Activated CD4-positive, CD25-positive, alpha-beta regulatory T cell treated with anti-CD3 and anti-CD28 coated beads, Interleukin-2, amount 50 U/mL, for 24 hours (primary cell): ENCODE measurements around the gene STK24.

Experiments used
- ATAC-seq, 2 donors: fragments of 150-1000 bp; cut with Tn5 transposase; one replicate each; pipeline ENCODE4 v1.10.0; 2021; ENCODE audit warnings: mild to moderate bottlenecking in 1 of 2, moderate library complexity in 1 of 2

The STK24 gene

DNA sequence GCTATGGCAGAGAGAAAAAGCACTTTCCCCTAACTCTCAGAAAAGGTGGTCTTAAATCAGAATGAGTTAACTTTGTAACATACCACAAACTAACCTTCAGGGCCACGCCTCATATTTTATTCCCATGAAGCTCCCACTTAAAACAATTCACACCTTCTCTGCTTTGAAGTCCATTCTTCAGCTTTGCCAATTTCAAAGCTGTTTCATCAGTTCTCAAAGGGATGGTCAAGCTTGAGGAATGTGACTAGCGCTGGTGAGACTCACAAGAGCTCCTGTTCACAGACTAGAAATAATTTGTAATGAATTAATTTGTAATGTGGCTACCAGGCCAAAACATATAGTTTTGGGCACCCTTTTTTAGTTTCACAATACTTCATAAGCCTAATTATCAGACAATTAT, 68.2 kb downstream of the STK24 start:
- ATAC-seq = no peak

DNA sequence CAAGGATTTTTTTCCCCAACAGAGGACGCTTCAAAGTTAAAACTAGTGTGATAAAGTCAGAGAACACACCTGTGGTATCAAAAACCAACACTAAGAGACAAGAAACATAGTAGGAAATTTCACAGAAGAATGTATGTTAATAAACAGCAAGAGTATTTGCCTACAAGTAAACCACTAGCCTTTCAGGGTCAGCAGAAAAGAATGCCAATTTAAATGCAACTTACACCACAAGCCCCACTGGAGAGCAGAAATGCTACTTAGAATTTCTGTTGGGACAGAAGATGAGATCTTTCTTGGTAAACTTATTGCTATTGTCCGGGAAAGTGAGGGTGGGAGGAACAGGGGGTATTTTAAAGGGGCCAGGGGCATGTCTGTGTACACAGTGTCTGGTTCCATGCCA, 68.6 kb downstream of the STK24 start:
- no peak for ATAC-seq

DNA sequence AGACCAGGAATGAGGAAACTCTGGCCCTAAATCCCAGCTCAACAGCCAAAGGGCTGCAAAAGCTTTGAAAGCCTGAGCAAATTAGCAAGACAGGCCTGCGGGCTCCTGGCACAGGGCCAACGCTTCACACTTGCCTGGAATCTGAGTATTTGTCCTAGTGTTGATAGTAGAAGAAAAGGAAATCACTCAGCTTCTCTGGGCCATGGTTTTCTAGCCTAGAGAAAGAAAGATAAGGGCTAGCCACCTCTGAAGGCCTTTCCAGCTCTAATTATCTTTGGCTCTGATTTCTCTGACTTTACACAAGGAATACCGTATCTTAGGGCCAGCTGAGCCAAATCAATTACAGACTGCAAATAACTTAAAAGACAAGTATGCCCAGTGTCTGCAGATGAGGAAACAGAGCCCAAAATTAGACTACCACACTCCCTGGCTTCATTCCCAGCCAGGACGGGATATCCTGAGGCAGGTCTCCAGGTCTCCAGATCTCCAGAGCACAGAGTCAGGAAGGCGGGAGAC, 69.6 kb downstream of the STK24 start:
- no peak for ATAC-seq

DNA sequence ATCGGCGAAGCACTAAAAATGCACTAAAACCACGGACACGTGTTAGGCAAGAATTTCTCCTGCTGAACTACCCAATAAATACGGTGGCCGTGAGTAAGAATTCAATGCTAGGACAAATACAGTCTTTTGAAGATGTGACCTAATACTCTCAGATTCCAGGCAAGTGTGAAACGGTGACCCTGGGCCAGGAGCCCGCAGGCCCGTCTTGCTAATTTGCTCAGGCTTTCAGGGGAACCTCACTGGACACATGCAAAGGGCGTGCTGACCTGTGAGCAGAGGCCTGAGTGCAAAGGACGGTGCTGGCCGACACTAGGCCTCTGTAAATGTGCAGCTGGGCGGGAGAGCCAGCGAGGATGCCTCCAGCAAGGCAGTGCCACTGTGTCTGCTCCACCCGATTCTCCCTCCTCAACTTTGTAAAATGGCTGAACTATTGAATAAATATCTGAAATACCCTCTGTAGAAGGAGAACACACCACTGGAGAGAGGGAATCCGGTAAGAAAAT, 70.1 kb downstream of the STK24 start:
- ATAC-seq = no peak

DNA sequence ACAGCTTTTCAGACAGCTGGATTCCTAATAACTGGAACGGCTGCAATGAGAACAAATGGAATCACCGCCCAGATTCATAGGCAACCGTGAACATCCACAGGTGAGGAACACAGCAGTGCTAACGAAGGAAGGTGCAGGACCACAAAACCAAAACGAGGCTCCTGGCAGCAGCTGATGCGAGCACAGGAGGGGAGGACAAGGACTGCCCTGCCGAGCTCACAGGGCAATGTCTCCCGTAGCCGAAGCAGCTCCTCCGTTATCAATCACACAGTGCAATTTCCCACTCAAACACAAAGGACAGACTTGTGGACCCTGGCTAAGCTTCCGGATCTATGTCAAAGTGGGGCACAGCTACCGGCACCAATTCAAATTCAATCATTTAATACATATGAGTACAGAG, 70.6 kb downstream of the STK24 start:
- no peak for ATAC-seq

DNA sequence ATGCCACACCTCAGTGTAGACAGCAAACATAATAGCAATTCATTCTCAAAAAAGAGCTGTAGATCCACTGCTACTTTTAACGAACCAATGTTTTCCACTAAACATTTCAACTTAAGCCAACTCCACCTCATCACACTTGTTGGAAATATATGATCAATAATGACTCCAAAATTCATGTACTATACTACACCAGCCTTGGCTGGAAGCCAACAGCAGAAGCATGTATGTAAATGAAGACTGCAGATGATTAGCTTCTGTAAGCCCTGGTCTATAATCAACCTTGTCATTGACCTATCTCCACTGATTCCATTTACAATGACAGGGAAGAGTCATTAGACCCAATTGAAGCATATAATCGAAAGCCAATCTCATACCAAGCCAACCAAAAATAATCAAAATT, 71.7 kb downstream of the STK24 start:
- no peak for ATAC-seq

DNA sequence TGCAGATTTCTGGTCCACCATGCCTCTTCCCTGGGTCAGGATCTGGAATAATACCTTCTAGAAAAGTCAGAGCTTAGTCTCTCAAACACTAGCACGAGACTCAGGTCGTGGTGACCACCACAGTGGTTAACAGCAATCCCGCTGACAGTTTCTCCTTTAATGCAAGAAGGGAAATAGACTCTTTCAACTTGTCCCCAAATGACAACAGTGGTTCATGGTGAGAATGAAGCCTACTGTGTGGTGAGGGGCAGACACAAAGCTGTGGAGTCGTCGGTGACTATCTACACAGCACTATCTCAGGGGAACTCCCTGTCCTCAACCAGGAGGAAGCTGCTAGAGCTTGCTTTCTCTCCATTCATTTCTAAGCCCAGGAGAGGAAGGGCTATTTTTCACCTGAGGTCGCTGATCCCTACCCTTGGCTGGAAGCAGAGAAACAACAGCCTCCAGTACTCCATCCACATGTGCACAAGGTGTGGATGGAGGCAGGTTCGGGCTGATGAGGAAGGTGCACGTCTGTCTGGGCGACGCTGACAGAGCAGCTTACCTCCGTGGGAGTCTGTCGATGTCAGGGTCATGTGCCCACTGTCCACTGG, 72.4 kb downstream of the STK24 start:
- ATAC-seq = peak; percentile 42 to 64

DNA sequence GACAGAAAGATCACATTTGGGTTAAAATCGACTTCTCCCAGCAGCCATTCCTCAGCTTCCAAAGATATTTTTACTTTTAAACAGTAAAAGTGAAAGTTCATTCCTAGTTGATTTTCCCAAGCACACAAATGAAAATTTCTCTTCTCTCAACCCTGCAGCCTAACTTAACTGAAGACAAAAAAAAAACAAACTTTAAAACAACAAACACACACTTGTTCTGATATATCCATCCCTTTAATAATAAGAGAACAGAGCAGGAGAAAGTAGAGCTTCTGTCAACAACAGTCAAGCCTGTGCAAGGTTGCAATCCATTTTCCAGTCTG, 72.9 kb downstream of the STK24 start:
- ATAC-seq = no peak

DNA sequence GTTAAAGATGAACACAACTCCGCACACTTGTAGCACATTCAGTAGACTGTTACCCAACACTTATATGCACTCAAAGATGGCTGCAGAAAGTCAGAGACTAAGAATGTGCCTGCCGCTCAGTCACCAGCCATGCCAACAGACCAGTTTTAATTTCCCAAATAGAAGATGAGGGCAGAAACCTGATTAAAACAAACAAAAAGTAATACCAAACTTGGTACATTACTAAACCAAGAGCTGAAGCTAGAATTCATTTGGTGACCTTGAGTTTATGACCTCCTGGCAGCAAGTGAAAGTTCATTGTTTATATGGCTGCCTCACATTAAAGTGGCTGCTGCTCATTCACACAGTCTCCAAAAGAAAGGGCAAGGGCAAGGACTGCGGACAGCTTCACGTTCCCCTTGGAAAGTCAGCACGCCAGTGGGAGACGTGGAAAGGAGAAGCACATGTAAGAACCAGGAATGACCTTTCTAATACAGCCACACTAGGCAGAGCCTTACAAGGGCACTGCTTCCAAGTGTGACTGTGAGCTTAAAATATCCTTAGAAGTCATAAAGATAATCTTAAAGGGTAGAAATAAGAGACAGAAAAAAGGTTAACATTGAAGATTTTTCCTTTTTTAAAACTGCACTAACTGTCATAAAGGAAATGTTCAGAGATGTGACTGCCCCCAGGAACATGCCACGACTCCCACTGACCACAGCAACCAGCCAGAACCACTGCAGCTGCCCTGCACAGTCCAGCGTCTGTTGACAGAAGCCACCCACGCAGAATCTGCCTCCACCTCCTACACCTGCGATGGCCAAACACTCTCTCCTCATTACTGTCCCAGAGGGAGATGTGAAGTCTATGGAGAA, 73.5 kb downstream of the STK24 start:
- ATAC-seq = no peak

DNA sequence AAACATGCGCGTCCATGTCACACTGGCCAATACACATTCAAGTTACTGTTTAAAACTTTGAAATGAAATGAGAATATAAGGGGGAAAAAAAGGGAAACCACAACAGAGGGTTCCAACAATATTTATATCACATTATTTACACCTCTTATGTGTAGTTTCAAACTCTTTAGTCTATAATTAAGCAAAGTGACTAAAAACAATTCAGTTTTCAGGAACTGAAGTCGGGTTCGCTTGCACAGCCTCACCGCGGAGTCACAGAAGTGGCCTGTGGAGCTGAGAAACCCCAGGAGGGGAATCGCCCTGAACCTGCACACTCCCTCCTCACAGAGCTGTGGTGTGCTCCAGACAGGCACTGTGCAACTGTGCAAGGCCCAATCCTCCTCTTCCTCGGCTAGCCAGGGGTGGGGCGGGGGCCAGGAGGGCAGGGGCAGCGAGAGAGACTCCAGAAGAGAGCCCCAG, 75.9 kb downstream of the STK24 start:
- ATAC-seq = no peak

DNA sequence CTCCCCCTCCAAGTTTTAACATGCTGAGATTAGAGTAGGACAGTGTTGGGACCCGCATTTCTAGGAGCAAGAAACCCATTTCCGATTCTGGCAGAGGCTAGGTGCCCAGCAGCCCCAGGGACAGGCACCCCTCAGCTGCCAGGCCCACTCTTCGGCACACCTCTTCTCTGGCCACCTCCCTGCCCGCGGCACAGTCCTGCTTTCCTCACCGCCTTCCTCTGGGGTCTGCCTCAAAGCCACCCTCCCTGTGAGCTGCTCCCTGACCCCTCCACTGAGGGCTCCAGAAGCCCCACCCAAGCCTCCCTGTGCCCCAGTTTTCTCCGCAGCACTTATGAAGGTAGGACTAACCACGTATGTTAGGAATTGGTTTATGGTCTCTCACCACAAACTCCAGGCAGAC, 79.9 kb downstream of the STK24 start:
- ATAC-seq = no peak

DNA sequence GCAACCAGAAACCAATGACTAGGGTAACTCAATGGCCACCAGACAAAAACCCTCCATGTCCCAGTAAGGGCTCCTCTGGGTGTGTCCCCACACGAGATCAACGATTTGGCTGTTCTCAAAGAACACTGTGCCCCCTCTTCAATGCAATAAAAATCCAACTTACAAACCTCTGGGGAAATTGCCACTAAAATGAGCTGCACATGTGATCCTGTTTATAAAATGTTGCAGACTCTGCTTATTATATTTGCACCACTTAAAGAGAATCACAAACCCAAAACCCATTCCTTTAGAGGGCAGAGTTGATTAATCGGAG, 80.5 kb downstream of the STK24 start:
- no peak for ATAC-seq

DNA sequence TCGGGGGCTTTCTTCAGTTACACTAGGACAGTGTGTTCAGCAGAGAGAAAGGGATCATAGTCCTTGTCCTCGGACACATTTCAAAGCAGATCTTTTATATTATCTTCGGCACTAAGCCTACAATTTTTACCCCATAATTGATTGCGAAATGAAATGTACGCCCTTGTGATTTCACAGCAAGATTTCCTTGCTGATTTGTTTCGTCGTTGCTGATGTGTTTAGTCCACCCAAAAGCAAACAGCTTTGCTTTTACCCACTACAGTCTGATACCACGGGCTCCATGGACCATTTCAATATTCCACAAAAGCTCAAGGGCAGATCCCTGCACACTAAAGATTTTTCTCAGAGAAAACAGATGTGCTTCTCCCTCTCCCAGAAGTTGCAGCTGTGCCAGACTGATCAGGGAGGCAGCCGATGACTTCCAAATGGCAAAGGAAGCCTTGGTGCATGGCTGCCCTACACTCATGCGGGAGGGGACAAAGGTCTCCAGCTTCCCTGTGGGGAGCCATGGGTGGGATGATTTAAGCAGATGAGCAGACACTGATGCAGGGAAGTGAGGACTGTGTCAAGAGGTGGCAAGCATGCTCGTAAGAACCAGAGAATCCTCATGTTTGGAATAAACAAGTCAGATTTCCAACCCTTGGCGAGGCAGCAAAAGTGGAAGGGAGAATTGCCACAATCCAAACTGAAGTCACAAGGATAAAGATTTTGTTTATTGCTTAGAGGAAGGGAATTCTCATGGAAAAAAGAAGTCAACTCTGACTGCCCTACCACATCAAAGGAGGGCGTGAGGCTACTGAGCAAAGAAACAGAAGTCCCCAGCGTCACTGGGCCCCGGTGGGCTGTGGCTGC, 81.1 kb downstream of the STK24 start:
- ATAC-seq = no peak

DNA sequence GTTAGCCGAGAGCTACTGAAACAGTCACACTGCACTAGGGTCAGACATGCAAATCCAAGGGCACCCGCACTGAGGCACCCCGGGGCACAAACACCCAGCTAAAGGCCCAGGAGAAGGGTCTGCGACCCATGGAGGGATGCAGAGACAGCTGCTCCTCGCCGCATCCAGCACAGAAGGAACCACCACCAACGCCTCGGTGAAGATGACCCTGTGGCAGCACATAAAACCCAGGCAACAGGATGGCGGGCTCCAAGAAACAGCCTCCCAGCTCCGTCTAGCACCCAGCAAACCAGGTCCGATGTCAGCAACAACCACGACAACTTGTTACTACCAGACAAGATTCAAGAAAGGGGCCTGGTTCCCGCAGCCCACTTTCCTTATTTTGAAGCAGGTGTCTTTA, 82.1 kb downstream of the STK24 start:
- ATAC-seq = no peak

DNA sequence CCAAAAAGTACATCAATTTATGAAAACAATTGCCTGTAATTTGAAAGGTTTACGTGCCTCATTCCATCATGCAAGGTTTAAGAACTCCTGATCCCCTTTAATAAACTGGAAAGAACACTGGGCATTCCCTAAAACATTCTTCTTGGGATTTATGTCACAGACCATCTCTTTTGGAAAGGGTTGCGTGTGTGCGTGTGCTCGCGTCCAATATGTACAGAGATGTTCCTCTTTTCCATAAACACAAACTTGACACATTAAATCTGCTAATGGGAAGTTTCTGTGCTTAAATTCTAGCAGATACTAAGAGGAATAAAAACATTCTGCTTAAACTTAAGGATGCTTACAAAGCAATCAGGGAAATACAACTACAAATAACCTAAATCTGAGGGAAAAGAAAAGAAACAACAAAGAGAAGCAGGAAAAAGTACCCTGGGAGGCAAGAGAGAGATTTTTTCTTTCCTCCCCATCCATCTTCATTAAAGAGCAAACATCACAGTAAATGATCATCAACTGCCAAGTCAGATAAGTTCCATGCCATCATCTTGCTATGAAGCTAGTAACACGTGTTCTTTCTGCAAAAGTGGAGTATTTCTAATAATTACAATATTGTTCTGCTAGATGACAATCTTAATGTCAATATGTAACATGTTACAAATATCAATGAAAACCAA, 83.7 kb downstream of the STK24 start:
- ATAC-seq = no peak

DNA sequence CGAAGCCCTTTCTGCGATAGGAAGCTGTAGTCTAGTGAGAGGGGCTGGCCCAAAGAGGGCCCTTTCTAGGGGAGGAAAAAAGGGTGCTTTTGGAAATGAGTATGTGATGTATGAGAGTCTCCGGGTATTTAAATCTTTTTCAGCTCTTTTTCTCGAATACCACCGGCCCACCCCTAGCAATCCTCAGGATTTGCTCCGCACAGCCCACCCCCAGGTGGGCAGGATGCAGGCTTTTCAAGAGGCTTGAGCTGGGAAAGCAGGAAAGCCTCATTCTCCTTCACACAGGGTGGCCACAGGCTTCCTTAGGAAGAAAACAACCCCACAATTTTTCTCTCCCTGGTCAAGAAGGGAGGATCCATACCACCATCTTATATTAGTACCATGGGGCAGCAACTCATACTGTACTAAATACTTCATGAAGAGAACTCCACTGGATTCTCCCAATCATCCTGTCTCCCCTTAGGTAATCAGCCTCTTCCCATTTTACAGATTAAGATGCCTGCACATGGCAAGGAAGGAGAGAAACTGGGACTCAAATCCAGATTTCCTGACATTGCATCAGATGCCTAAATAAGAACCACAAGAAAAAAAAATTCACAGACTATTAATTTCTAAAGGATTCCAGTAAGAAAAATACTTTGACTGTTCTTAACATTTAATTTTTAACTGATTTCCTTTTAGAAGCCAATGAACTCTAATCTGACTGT, 84.4 kb downstream of the STK24 start:
- no peak for ATAC-seq

DNA sequence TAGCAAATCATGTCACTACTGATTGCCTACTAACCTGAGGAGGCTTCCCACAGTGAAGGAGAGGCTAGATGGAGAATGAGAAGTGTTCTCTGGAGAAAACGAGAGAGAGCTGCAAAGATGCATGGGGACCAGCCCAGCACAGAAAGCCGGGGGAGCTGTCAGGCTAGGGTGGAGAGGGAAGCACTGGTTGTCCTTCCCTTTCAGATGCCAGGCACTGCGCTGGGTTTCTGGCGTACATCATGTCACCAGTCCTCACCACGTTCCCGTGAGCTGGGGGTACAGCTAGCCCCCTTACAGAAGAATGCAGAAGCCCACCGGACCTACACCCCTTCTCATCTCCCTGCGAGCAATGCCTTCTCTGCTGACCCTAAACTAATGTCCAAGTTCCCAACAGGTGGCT, 86.0 kb downstream of the STK24 start:
- ATAC-seq = no peak

DNA sequence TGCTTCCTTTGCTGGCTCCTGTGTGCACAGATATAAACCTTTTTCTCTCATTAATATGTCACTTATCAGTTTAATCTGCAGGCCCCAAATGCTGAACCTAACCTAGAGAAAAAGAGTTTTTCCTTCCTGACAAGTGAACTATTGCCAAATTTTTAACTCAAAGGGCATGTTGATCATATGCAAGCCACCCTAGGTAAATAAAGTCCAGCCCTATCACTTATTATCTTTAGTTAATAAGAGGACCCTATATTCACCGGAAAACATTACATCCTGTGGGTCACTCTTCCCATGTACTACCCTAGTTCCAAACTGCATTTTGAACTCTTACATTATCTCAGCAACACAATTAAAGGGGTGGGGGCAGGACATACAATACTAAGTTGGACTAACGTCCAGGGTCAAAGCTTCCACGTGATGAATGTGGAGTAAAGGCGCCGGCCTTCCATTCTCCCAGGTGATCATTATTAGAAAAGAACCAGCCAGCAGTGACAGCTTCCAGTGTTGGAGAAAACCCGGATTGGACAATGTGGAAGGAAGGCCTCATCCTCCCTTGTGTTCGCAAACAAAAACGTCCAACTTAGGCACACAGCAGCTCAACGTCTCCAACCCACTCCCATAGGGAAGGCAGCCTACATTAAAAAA, 86.6 kb downstream of the STK24 start:
- ATAC-seq = no peak

DNA sequence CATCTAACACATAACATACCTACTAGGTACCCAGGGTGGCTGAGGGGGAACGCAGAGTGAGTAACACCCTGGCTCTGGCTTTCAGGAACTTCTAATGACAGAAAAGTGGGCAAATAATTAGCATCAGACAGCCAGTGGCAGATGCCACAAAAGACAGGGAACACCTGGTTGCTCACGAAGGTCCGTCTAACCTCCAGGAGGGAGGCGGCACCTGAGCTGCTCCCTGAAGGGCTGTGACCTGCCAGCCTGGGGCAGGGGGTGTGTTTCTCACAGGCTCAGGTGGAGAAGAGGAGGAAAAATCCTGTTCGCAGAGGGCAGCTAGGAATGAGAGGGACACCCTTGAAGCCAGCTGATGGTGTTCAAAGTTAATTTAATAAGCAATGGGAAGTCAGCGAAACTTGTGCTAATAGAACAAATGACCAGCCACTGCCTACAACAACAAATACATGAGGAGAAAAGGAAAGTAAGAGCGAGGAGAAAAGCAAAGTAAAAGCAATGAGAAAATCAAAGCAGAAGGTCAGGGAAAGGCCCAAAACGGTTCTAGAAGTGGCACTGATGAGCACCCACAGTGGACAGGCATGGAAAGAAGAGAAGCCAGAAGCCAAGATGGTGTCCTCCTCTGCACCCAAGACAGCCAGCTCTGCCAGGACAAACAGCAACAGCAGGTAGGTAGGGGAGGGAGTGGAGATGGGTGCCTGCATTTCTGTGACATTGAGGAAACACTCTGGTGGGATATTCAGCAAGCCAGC, 87.3 kb downstream of the STK24 start:
- ATAC-seq = no peak

DNA sequence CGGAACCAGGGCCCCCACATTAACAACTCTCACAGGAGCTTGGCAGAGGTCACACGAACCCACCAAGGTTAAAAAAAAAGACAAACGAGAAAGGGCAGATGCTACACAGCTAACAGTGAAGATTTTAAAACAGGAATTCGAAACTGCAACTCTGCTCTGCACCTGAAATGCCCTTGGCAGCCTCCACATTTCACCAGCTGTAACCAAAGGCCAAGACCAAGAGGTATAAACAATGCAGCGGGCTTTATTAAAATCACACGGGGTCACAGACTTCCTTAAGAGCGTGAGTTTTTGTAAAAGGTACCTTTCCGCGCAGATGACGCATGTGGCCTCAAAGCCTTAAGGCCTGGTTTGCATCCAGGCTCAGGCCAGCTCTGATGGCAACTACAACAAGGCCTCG, 88.2 kb downstream of the STK24 start:
- ATAC-seq = no peak

DNA sequence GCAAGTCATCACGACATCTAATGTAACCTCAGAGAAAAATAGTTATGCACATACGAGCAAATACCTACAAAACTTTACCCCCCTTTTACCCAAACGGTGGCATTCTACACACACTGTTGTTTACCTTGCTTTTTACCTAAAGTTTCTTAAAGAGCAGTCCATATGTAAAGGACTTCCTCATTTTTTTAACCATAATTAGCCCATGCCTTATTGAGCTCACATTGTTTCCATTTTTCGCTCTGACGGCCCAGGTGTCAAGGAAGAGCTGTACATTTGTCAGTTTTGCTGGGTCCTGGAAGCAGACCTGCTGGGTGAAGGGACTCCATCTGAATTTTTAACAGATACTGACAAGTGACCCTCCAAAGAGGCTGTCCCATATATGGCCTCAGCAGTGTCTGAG, 89.4 kb downstream of the STK24 start:
- no peak for ATAC-seq
